WTC11 (cell line): ENCODE results near the gene GGCX.

Source experiments
- CREM ChIP-seq: sonication (generic); formaldehyde crosslinking; IDR thresholded peaks from 2 replicates; pipeline ENCODE4 v1.8.1; 2022; ENCODE audit warnings: mild to moderate bottlenecking, missing genetic modification reagents, moderate library complexity
- CTCF ChIP-seq: fragments of 200-600 bp; IDR thresholded peaks from 2 replicates; pipeline ENCODE4 v1.8.0; 2022; ENCODE audit warnings: antibody characterized with exemption
- SMAD3 ChIP-seq: sonication (generic); formaldehyde crosslinking; IDR thresholded peaks from 2 replicates; pipeline ENCODE4 v1.8.0; 2022; ENCODE audit warnings: missing genetic modification reagents, mild to moderate bottlenecking, borderline replicate concordance
- SMAD4 ChIP-seq: sonication (generic); formaldehyde crosslinking; IDR thresholded peaks from 2 replicates; pipeline ENCODE4 v1.8.0; 2022; ENCODE audit warnings: mild to moderate bottlenecking, missing genetic modification reagents
- SP1 ChIP-seq: sonication (generic); formaldehyde crosslinking; conservative IDR thresholded peaks from 2 replicates; pipeline ENCODE4 v1.8.1; 2022; ENCODE audit warnings: missing genetic modification reagents
- TEAD4 ChIP-seq: sonication (generic); formaldehyde crosslinking; IDR thresholded peaks from 2 replicates; pipeline ENCODE4 v1.8.0; 2022; ENCODE audit warnings: mild to moderate bottlenecking, missing genetic modification reagents
- ZBTB21 ChIP-seq: sonication (generic); formaldehyde crosslinking; IDR thresholded peaks from 2 replicates; pipeline ENCODE4 v1.8.1; 2023; ENCODE audit warnings: mild to moderate bottlenecking, missing genetic modification reagents, borderline replicate concordance
- ZNF121 ChIP-seq: sonication (generic); formaldehyde crosslinking; IDR thresholded peaks from 2 replicates; pipeline ENCODE4 v1.8.0; 2023; ENCODE audit warnings: missing genetic modification reagents
- ZNF138 ChIP-seq: sonication (generic); formaldehyde crosslinking; conservative IDR thresholded peaks from 2 replicates; pipeline ENCODE4 v1.8.1; 2022; ENCODE audit warnings: mild to moderate bottlenecking, moderate library complexity, missing genetic modification reagents
- ZNF232 ChIP-seq: sonication (generic); formaldehyde crosslinking; IDR thresholded peaks from 2 replicates; pipeline ENCODE4 v1.8.0; 2022; ENCODE audit warnings: mild to moderate bottlenecking, missing genetic modification reagents
- TF ChIP-seq, protein P1 (sequence below): sonication (generic); formaldehyde crosslinking; IDR thresholded peaks from 2 replicates; pipeline ENCODE4 v1.8.1; 2023; ENCODE audit warnings: mild to moderate bottlenecking, missing genetic modification reagents, moderate library complexity
- TF ChIP-seq, protein P2 (sequence below): sonication (generic); formaldehyde crosslinking; IDR thresholded peaks from 2 replicates; pipeline ENCODE4 v1.8.1; 2023; ENCODE audit warnings: mild to moderate bottlenecking, missing genetic modification reagents, moderate library complexity
- TF ChIP-seq, protein P3 (sequence below): sonication (generic); formaldehyde crosslinking; conservative IDR thresholded peaks from 2 replicates; pipeline ENCODE4 v1.8.1; 2023; ENCODE audit warnings: mild to moderate bottlenecking, low read depth, missing genetic modification reagents, moderate library complexity

- TF ChIP-seq ZNF121 (no peak), SMAD4 (no peak), CTCF (no peak), ZBTB21 (CRISPR knock-in tag) (no peak), CREM (CRISPR knock-in tag) (no peak), TEAD4 (CRISPR knock-in tag) (no peak), ZNF232 (CRISPR knock-in tag) (no peak), ZNF138 (CRISPR knock-in tag) (no peak), SP1 (CRISPR knock-in tag) (no peak), SMAD3 (CRISPR knock-in tag) (no peak)
- TF ChIP-seq, protein P1, sequence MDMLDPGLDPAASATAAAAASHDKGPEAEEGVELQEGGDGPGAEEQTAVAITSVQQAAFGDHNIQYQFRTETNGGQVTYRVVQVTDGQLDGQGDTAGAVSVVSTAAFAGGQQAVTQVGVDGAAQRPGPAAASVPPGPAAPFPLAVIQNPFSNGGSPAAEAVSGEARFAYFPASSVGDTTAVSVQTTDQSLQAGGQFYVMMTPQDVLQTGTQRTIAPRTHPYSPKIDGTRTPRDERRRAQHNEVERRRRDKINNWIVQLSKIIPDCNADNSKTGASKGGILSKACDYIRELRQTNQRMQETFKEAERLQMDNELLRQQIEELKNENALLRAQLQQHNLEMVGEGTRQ = no peak
- TF ChIP-seq, protein P2, sequence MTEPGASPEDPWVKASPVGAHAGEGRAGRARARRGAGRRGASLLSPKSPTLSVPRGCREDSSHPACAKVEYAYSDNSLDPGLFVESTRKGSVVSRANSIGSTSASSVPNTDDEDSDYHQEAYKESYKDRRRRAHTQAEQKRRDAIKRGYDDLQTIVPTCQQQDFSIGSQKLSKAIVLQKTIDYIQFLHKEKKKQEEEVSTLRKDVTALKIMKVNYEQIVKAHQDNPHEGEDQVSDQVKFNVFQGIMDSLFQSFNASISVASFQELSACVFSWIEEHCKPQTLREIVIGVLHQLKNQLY (CRISPR knock-in tag) = no peak
- TF ChIP-seq, protein P3, sequence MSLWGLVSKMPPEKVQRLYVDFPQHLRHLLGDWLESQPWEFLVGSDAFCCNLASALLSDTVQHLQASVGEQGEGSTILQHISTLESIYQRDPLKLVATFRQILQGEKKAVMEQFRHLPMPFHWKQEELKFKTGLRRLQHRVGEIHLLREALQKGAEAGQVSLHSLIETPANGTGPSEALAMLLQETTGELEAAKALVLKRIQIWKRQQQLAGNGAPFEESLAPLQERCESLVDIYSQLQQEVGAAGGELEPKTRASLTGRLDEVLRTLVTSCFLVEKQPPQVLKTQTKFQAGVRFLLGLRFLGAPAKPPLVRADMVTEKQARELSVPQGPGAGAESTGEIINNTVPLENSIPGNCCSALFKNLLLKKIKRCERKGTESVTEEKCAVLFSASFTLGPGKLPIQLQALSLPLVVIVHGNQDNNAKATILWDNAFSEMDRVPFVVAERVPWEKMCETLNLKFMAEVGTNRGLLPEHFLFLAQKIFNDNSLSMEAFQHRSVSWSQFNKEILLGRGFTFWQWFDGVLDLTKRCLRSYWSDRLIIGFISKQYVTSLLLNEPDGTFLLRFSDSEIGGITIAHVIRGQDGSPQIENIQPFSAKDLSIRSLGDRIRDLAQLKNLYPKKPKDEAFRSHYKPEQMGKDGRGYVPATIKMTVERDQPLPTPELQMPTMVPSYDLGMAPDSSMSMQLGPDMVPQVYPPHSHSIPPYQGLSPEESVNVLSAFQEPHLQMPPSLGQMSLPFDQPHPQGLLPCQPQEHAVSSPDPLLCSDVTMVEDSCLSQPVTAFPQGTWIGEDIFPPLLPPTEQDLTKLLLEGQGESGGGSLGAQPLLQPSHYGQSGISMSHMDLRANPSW = no peak
These were observed 57.2 kb downstream of the GGCX start for GRCh38 chr2:85503851-85504777.
